ENCODE results near the gene RNU2-63P.
"Not testable (repeated sequence)": the region's sequence is repeated elsewhere in the genome, so short reads cannot be mapped to it uniquely, and the experiment has no call there.

DNA sequence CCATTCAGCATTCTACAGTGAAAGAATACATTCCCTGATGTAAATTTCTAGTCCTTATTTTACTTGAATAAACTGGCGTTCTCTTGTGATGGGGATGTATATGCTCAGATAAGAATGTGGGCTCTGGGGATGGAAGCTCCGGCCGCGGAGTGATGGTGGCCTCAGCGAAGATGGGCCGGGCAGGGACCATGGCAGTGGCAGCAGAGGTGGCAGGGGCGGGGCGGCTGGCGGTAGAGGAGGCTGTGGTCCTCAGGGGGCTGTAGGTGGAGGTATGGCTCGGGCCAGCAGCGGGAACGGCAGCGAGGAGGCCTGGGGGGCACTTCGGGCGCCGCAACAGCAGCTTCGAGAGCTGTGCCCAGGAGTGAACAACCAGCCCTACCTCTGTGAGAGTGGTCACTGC lies 44.0 kb downstream of the RNU2-63P start:
- TF ChIP-seq, protein P1, sequence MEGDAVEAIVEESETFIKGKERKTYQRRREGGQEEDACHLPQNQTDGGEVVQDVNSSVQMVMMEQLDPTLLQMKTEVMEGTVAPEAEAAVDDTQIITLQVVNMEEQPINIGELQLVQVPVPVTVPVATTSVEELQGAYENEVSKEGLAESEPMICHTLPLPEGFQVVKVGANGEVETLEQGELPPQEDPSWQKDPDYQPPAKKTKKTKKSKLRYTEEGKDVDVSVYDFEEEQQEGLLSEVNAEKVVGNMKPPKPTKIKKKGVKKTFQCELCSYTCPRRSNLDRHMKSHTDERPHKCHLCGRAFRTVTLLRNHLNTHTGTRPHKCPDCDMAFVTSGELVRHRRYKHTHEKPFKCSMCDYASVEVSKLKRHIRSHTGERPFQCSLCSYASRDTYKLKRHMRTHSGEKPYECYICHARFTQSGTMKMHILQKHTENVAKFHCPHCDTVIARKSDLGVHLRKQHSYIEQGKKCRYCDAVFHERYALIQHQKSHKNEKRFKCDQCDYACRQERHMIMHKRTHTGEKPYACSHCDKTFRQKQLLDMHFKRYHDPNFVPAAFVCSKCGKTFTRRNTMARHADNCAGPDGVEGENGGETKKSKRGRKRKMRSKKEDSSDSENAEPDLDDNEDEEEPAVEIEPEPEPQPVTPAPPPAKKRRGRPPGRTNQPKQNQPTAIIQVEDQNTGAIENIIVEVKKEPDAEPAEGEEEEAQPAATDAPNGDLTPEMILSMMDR (IDR thresholded peaks at IDR 0.05; ENCODE audit: control extremely low read depth in 1 of 3, insufficient read depth in 1 of 3, low read depth in 1 of 3, low read length in 3 of 3) = not testable (repeated sequence)
- TF ChIP-seq GTF2F1 (IDR thresholded peaks at IDR 0.05; ENCODE audit: borderline replicate concordance, low read depth, low read length); POLR2AphosphoS5 (IDR thresholded peaks at IDR 0.05; ENCODE audit: low read depth, low read length); EZH2 (IDR thresholded peaks at IDR 0.05; ENCODE audit: low read depth, low read length, severe bottlenecking); CREB1 (IDR thresholded peaks at IDR 0.05); BCL11A (IDR thresholded peaks at IDR 0.05; ENCODE audit: low read depth in 2 of 2, low read length in 2 of 2); YY1 (IDR thresholded peaks at IDR 0.05; ENCODE audit: low read depth, low read length); POLR2A (IDR thresholded peaks at IDR 0.05; ENCODE audit: control extremely low read depth in 1 of 2, low read depth in 2 of 2, low read length in 2 of 2); HDAC6 (IDR thresholded peaks at IDR 0.05; ENCODE audit: low read depth, low read length); NRF1 (IDR thresholded peaks at IDR 0.05; ENCODE audit: low read depth, low read length); KDM5A (IDR thresholded peaks at IDR 0.05; ENCODE audit: low read length); SP2 (IDR thresholded peaks at IDR 0.05; ENCODE audit: low read length): not testable (repeated sequence)

Measured in H1 (cell line).